ENCODE measurements around the gene CNOT6.

DNA sequence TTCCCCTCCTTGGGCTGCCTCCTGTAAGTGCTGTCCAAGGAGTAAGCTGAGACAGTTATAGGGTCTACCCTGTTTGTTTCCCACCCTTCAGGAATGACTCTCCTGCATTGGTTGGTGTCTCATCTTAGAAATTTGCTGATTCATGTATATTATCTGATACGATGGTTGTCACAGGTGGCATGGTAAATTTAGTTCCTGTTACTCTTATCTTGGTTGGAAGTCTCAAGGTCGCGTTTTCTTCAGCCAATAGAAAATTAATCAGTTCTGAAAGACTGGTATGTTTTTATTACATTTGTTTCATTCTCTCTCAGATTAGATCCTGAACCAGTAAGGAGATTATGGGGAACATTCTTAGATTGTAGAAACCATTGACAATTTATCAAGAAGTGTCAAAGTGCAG lies 54.4 kb downstream of the CNOT6 start:
- TF ChIP-seq CTCF (IDR thresholded peaks at IDR 0.05) (no peak), POLR2A (IDR thresholded peaks at IDR 0.05) (no peak), EP300 (IDR thresholded peaks at IDR 0.05) (no peak)

Measured in stomach (tissue), 4 donors.